OCI-LY7 (cell line): ENCODE measurements around the gene HLCS. TPM values are rescaled to one million over a fixed set of nuclear protein-coding genes. Genes with fewer than 3 reads are reported as not detected.

Experiments
- BruUV-seq: library from RNA; stranded (reverse); fragments of 400-500 nt; replicated peaks from 2 replicates; lab custom pipeline; 2021; lab: Mats Ljungman, UMichigan
- CTCF ChIA-PET: fragments of 300-600 bp; sonication (Branson Sonifier 250); formaldehyde crosslinking; loops from one replicate; lab custom pipeline; 2022; ENCODE audit warnings: antibody characterized with exemption; ENCODE audit not compliant: unreplicated experiment; lab: Charles Lee
- POLR2A ChIA-PET: fragments of 300-600 bp; sonication (Branson Sonifier 250); formaldehyde crosslinking; loops from one replicate; lab custom pipeline; 2022; ENCODE audit warnings: antibody characterized with exemption; lab: Charles Lee
- DNase-seq: peaks from one replicate; pipeline ENCODE4 v3.0.0-alpha.2; 2015; ENCODE audit warnings: low spot score
- H2AFZ ChIP-seq: fragments of 200-600 bp; sonication (generic), shearing (Covaris generic); 2 replicates; pipeline ENCODE4 v1.6.1; 2014; ENCODE audit warnings: mild to moderate bottlenecking, antibody characterized with exemption, low read length, moderate library complexity
- H3K27ac ChIP-seq: fragments of 200-600 bp; sonication (generic); 2 replicates; pipeline ENCODE4 v1.5.1; 2014; ENCODE audit warnings: mixed run types, low read depth, mild to moderate bottlenecking, moderate library complexity, low read length, inconsistent platforms; ENCODE audit not compliant: poor library complexity, severe bottlenecking
- H3K36me3 ChIP-seq: fragments of 200-600 bp; sonication (generic); 2 replicates; pipeline ENCODE4 v1.6.1; 2014; ENCODE audit warnings: mild to moderate bottlenecking, antibody characterized with exemption, low read length, moderate library complexity, mixed read lengths; ENCODE audit not compliant: insufficient read depth
- H3K4me1 ChIP-seq: fragments of 200-600 bp; sonication (generic); 2 replicates; pipeline ENCODE4 v1.5.1; 2014; ENCODE audit warnings: mild to moderate bottlenecking, low read length; ENCODE audit not compliant: insufficient read depth, poor library complexity, severe bottlenecking
- H3K4me2 ChIP-seq: fragments of 200-600 bp; sonication (generic); 2 replicates; pipeline ENCODE4 v1.6.1; 2014; ENCODE audit warnings: mild to moderate bottlenecking, low read length
- H3K4me3 ChIP-seq: fragments of 200-600 bp; sonication (generic); 2 replicates; pipeline ENCODE4 v1.5.1; 2014; ENCODE audit warnings: mild to moderate bottlenecking, low read depth, low read length; ENCODE audit not compliant: poor library complexity, severe bottlenecking
- H3K79me2 ChIP-seq: fragments of 200-600 bp; sonication (generic); 2 replicates; pipeline ENCODE4 v1.6.1; 2016; ENCODE audit warnings: low read depth, mild to moderate bottlenecking, low read length, moderate library complexity, mixed read lengths; ENCODE audit not compliant: insufficient read depth
- H3K9me2 ChIP-seq: fragments of 200-600 bp; sonication (generic); 2 replicates; pipeline ENCODE4 v1.6.1; 2016; ENCODE audit warnings: mild to moderate bottlenecking, low read length, mixed read lengths; ENCODE audit not compliant: insufficient read depth
- H3K9me3 ChIP-seq: fragments of 200-600 bp; sonication (generic); 2 replicates; pipeline ENCODE4 v1.6.1; 2014; ENCODE audit warnings: mild to moderate bottlenecking, mixed run types, low read length, mixed read lengths
- H4K20me1 ChIP-seq: fragments of 200-600 bp; sonication (generic); 2 replicates; pipeline ENCODE4 v1.6.1; 2014; ENCODE audit warnings: mild to moderate bottlenecking, antibody characterized with exemption, low read length, moderate library complexity, mixed read lengths; ENCODE audit not compliant: insufficient read depth
- EZH2phosphoT487 ChIP-seq: fragments of 200-600 bp; sonication (generic); IDR thresholded peaks from 2 replicates; pipeline ENCODE4 v1.6.1; 2018; ENCODE audit warnings: low read depth, borderline replicate concordance, mild to moderate bottlenecking, mixed run types, antibody characterized with exemption, low read length, moderate library complexity, mixed read lengths
- intact Hi-C: fragments of 100-400 bp; cut with micrococcal nuclease; formaldehyde crosslinking; loops from one replicate; pipeline ENCODE4 v1.10.0; 2022; ENCODE audit not compliant: unreplicated experiment
- total RNA-seq, 2 experiments: library from RNA; depleted of rRNA in 1 of 2; stranded (reverse); fragments of >200 nt in 1 of 2; shearing (Covaris generic) in 1 of 2; gene quantifications; 2 replicates each; pipeline ENCODE4 v1.2.3, GENCODE V29; 2014 to 2022
- TF ChIP-seq, protein P1 (sequence below): fragments of 200-600 bp; sonication (generic); conservative IDR thresholded peaks from 2 replicates; pipeline ENCODE4 v1.5.1; 2014; ENCODE audit warnings: mild to moderate bottlenecking, antibody characterized with exemption, low read length, moderate library complexity, mixed read lengths

HLCS gene
- total RNA-seq, 2 experiments from 2014 or later: 12.0 to 20.9 TPM

- CTCF ChIA-PET: no interaction called here
- intact Hi-C loops: no loop called here
- H3K4me2 ChIP-seq: no peak overlapping the region
Observed at GRCh38 chr21:36909901-36910561, 56.4 kb downstream of the HLCS start.

DNA sequence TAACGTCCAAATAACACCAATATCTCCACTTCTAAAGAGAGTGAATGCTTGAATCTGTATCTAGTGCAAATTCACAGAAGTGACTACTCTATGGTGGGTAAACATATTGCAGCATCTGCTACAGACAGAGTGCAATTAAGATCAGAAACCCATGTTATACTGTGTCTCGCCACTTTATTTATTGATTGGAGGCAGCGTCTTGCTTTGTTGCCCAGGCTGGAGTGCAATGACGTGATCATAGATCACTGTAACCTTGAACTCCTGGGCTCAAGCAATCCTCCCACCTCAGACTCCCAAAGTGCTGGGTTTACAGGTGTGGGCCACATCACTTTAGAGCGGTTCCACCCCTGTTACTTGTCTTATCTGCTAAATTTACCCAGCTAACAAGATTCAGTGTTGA, 57.0 kb downstream of the HLCS start:
- Histone ChIP-seq H4K20me1 (no peaks in the 10 kb centered on the region), H3K4me1 (no peaks in the 10 kb centered on the region), H3K4me3 (no peak overlapping the region), H3K36me3 (no peaks in the 10 kb centered on the region), H3K4me2 (no peak overlapping the region), H3K27ac (no peak overlapping the region), H3K79me2 (no peaks in the 10 kb centered on the region), H3K9me2 (no peaks in the 10 kb centered on the region), H2AFZ (no peak overlapping the region), H3K9me3 (no peaks in the 10 kb centered on the region)
- POLR2A ChIA-PET: interaction anchor here (0.7 kb wide), 1 partner anchor 479 kb away, joined by 3 read pairs; no protein-coding TSS in a partner anchor
- CTCF ChIA-PET: no interaction called here
- TF ChIP-seq EZH2phosphoT487: no peak
- TF ChIP-seq, protein P1, sequence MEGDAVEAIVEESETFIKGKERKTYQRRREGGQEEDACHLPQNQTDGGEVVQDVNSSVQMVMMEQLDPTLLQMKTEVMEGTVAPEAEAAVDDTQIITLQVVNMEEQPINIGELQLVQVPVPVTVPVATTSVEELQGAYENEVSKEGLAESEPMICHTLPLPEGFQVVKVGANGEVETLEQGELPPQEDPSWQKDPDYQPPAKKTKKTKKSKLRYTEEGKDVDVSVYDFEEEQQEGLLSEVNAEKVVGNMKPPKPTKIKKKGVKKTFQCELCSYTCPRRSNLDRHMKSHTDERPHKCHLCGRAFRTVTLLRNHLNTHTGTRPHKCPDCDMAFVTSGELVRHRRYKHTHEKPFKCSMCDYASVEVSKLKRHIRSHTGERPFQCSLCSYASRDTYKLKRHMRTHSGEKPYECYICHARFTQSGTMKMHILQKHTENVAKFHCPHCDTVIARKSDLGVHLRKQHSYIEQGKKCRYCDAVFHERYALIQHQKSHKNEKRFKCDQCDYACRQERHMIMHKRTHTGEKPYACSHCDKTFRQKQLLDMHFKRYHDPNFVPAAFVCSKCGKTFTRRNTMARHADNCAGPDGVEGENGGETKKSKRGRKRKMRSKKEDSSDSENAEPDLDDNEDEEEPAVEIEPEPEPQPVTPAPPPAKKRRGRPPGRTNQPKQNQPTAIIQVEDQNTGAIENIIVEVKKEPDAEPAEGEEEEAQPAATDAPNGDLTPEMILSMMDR: no peak
- DNase-seq: no peak
- intact Hi-C loops: no loop called here
- BruUV-seq: no TSS peak

More at GRCh38 chr21:36909901-36910561, 56.4 kb downstream of the HLCS start:
- Histone ChIP-seq H4K20me1 (no peaks in the 10 kb centered on the region), H3K4me3 (no peak overlapping the region), H3K9me3 (no peaks in the 10 kb centered on the region), H2AFZ (no peak overlapping the region), H3K79me2 (no peaks in the 10 kb centered on the region), H3K36me3 (no peaks in the 10 kb centered on the region), H3K4me1 (no peaks in the 10 kb centered on the region), H3K9me2 (no peaks in the 10 kb centered on the region), H3K27ac (no peak overlapping the region)
- no peak for DNase-seq
- POLR2A ChIA-PET: interaction anchor here (0.7 kb wide), 1 partner anchor 480 kb away, joined by 3 read pairs; no protein-coding TSS in a partner anchor
- TF ChIP-seq EZH2phosphoT487: no peak
- BruUV-seq: no TSS peak

DNA sequence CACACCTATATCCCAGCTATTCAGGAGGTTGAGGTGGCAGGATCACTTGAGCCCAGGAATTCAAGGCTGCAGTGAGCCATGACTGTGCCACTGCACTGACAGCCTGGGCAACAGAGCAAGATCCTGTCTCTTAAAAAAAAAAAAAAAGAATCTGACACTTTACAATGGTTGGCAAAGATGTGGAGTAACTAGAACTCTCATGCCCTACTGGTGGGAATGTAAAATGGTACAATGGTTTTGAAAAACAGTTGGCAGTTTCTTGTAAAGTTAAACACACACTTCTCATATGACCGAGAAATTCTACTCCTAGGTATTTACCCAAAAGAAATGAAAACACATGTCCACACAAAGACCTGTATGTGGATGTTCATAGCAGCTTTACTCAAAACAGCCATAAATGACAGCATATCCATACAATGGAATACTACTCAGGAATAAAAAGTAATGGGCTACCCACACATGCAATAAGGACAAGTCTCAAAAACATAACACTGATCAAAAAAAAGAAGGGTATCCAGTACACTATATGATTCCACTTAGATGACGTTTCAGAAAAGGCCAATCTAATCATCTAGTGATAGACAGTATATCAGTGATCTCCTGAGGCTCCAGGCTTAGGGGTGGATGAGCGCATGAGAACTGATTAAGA, 58.1 kb downstream of the HLCS start:
- CTCF ChIA-PET: no interaction called here
- Histone ChIP-seq H3K4me1 (no peaks in the 10 kb centered on the region), H3K4me3 (no peak overlapping the region), H4K20me1 (no peaks in the 10 kb centered on the region), H3K79me2 (no peaks in the 10 kb centered on the region), H3K27ac (no peak overlapping the region), H3K9me2 (no peaks in the 10 kb centered on the region), H3K36me3 (no peaks in the 10 kb centered on the region), H3K4me2 (no peak overlapping the region), H3K9me3 (no peaks in the 10 kb centered on the region), H2AFZ (no peak overlapping the region)
- intact Hi-C loops: no loop called here
- no TSS peak for BruUV-seq
- no peak for DNase-seq
- no peak for TF ChIP-seq EZH2phosphoT487
- TF ChIP-seq, protein P1: no peak
- POLR2A ChIA-PET: interaction anchor here (0.7 kb wide), 1 partner anchor 184 kb away, joined by 3 read pairs; no protein-coding TSS in a partner anchor
